NCI-H510A (cell line): ENCODE measurements around the gene RFPL4AL1.
"Not testable (repeated sequence)": the region's sequence is repeated elsewhere in the genome, so short reads cannot be mapped to it uniquely, and the experiment has no call there.

Source experiments
- DNase-seq: peaks from one replicate; lab custom pipeline; 2025; lab: John Stamatoyannopoulos, UW

RFPL4AL1 gene

GRCh38 chr19:55768818-55769217 lies at the start of gene RFPL4AL1:
RFPL4AL1 (plus strand) TSS chr19:55769118; CDS start chr19:55771805, 2,687 bp downstream.
- DNase-seq, result not testable (repeated sequence)

GRCh38 chr19:55720214-55720746 lies 48.6 kb upstream of the RFPL4AL1 start:
- no peak for DNase-seq

- DNase-seq, result no peak
These were observed 48.1 kb upstream of the RFPL4AL1 start for GRCh38 chr19:55720801-55721200.

GRCh38 chr19:55723491-55723890 lies 45.4 kb upstream of the RFPL4AL1 start:
- no peak for DNase-seq

- not testable (repeated sequence) for DNase-seq
These were observed 38.5 kb upstream of the RFPL4AL1 start for GRCh38 chr19:55730378-55730777.

- DNase-seq, result no peak
These were observed 30.6 kb upstream of the RFPL4AL1 start, which contains the start of gene NLRP9 for GRCh38 chr19:55738302-55738701. NLRP9 (minus strand) TSS chr19:55738402; CDS start chr19:55738374, 28 bp downstream.

- no peak for DNase-seq
These were observed 18.2 kb upstream of the RFPL4AL1 start for GRCh38 chr19:55750715-55751114.

- DNase-seq, result no peak
These were observed 15.5 kb upstream of the RFPL4AL1 start for GRCh38 chr19:55753401-55753800.

GRCh38 chr19:55756808-55757207 lies 12.1 kb upstream of the RFPL4AL1 start:
- DNase-seq, result not testable (repeated sequence)

GRCh38 chr19:55758797-55759196 lies 10.1 kb upstream of the RFPL4AL1 start, which contains the start of gene RFPL4A:
RFPL4A (plus strand) TSS chr19:55759097; CDS start chr19:55761801, 2,704 bp downstream.
- not testable (repeated sequence) for DNase-seq

GRCh38 chr19:55766466-55766865 lies 2.5 kb upstream of the RFPL4AL1 start:
- DNase-seq, result no peak

- not testable (repeated sequence) for DNase-seq
These were observed 714 bp downstream of the RFPL4AL1 start for GRCh38 chr19:55769632-55770031.

GRCh38 chr19:55777528-55777927 lies 8.6 kb downstream of the RFPL4AL1 start:
- DNase-seq, result no peak

- DNase-seq, result no peak
These were observed 9.4 kb downstream of the RFPL4AL1 start for GRCh38 chr19:55778331-55778730.

GRCh38 chr19:55781112-55781511 lies 12.2 kb downstream of the RFPL4AL1 start:
- DNase-seq, result no peak

GRCh38 chr19:55795021-55795420 lies 26.1 kb downstream of the RFPL4AL1 start:
- DNase-seq, result no peak

GRCh38 chr19:55801416-55801815 lies 32.5 kb downstream of the RFPL4AL1 start:
- DNase-seq, result no peak

- no peak for DNase-seq
These were observed 33.4 kb downstream of the RFPL4AL1 start for GRCh38 chr19:55802281-55802680.

- peak; percentile 7 for DNase-seq
These were observed 40.6 kb downstream of the RFPL4AL1 start for GRCh38 chr19:55809381-55810058.

GRCh38 chr19:55811340-55811739 lies 42.4 kb downstream of the RFPL4AL1 start:
- no peak for DNase-seq

GRCh38 chr19:55812449-55812848 lies 43.5 kb downstream of the RFPL4AL1 start:
- DNase-seq, result no peak

GRCh38 chr19:55813906-55814305 lies 45.0 kb downstream of the RFPL4AL1 start:
- DNase-seq, result no peak

- DNase-seq, result no peak
These were observed 51.1 kb downstream of the RFPL4AL1 start for GRCh38 chr19:55820037-55820436.
